Adipocyte (in vitro differentiated cells): Measurements from ENCODE around the gene USP32.
A peak's percentile ranks its signal among the peaks of the same experiment; 100 is the strongest.
"Not testable (repeated sequence)": the region's sequence is repeated elsewhere in the genome, so short reads cannot be mapped to it uniquely, and the experiment has no call there.

ENCODE experiments used
- DNase-seq: peaks from one replicate; pipeline ENCODE4 v3.0.0-alpha.2; 2015; ENCODE audit warnings: low read depth
- H3K27me3 ChIP-seq: replicated peaks from 2 replicates; pipeline ENCODE4 v1.7.0; 2013; ENCODE audit warnings: mild to moderate bottlenecking, low read length, moderate library complexity; ENCODE audit not compliant: control insufficient read depth, insufficient read depth
- H3K36me3 ChIP-seq: 2 replicates; pipeline ENCODE4 v1.7.0; 2013; ENCODE audit warnings: low read length, mild to moderate bottlenecking, moderate library complexity; ENCODE audit not compliant: control insufficient read depth, insufficient read depth, severe bottlenecking
- H3K4me1 ChIP-seq: 2 replicates; pipeline ENCODE4 v1.7.0; 2013; ENCODE audit warnings: mild to moderate bottlenecking, low read length, moderate library complexity; ENCODE audit not compliant: control insufficient read depth, insufficient read depth
- H3K4me3 ChIP-seq: 2 replicates; pipeline ENCODE4 v1.7.0; 2013; ENCODE audit warnings: mild to moderate bottlenecking, low read length, moderate library complexity
- H3K9ac ChIP-seq: 2 replicates; pipeline ENCODE4 v1.7.0; 2013; ENCODE audit warnings: mild to moderate bottlenecking, low read length, moderate library complexity
- H3K9me3 ChIP-seq: 2 replicates; pipeline ENCODE4 v1.7.0; 2013; ENCODE audit warnings: mild to moderate bottlenecking, low read length, moderate library complexity; ENCODE audit not compliant: control insufficient read depth

USP32 gene

DNA sequence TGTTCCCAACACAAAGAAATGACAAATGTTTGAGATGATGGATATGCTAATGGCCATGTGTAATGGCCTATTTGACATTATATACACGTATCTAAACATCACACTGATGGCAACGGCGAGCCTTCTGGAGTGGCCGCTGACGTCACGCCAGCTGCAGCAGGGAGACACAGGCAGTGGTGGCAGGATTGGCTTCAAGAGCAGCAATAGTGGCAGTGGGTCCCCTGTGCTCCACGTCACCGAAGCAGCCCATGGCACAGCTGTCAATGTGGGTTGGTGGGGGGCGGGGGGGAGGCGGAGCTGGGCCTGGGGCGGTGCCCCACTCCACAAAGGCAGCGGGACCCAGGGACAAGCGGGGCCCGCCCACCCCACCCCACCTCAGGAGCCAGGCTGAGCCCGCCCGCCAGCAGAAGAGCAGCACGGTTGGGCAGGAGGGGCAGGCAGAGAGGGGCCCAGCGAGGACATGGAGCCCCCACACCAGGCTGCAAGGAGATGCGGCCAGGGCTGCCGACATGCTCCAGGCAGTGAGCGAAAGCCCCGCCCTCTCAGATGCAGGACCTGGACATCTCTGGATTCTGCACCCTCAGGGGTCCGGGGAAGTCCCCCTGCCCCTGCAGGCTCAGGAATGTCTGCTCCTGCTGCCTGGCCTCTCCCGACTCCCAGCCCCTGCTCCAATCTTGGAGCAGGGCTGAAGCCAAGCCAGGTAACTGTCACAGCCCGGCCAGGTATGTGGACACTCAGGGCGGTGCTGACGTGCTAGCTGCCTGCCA is 64.6 kb downstream of the USP32 start:
- Histone ChIP-seq H3K4me1 (no peaks in the 10 kb centered on the region), H3K4me3 (no peak overlapping the region)
- no peak for DNase-seq

DNA sequence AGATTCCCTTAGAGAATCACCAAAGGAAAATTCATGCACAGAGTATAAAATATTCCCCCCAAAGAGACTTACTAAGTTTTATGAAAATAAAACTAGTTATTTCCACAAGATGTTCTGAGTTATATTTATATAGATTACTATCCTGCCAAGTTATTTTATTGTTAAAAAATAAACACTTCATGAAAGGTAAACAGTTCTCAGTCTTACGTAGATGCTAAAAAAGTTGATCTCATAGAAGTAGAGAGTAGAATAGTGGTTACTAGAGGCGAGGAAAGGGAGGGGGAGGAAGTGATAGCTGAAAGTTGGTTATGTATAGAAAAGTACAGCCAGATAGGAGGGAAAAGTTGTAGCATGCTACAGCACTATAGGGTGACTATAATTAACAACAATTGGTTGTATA is 65.2 kb downstream of the USP32 start:
- no peak overlapping the region for H3K9ac ChIP-seq
- H3K27me3 ChIP-seq = no peaks in the 10 kb centered on the region
- no peak overlapping the region for H3K4me3 ChIP-seq
- no peak for DNase-seq
- peaks cover 5% of the 10 kb centered on the region for H3K4me1 ChIP-seq
- no peaks in the 10 kb centered on the region for H3K9me3 ChIP-seq
- H3K36me3 ChIP-seq = peaks cover 4% of the 10 kb centered on the region

More for the DNA sequence above, 64.6 kb downstream of the USP32 start:
- no peak overlapping the region for H3K9ac ChIP-seq
- no peaks in the 10 kb centered on the region for H3K27me3 ChIP-seq
- H3K36me3 ChIP-seq = peaks cover 4% of the 10 kb centered on the region
- H3K9me3 ChIP-seq = no peaks in the 10 kb centered on the region

DNA sequence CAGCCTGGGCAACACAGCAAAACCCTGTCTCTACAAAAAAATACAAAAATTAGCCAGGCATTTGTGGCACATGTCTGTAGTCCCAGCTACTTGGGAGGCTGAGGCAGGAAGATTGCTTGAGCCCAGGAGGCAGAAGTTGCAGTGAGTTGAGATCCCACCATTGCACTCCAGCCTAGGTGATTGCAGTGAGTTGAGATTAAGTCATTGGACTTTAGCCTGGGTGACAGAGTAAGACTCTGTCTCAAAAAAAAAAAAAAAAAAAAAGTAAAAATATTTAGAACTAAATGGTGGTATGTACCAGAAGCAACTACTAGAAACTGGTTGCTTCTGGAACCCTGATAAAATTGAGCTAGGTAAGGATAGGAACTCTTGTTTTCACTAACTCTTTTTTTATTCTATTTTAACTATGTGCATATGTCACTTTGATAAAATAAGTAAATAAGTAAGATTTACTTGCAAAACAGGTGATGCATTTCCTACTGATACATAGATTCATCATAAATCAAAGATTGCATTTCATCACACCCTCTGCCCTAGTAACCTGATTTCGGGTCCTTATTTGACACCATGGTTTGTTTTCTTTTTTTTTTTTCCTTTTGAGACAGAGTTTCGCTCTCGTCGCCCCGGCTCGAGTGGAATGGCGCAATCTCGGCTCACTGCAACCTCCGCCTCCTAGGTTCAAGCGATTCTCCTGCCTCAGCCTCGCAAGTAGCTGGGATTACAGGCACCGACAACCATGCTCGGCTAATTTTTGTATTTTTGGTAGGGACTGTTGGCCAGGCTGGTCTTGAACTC is 66.0 kb downstream of the USP32 start:
- Histone ChIP-seq H3K4me1 (peaks cover 13% of the 10 kb centered on the region), H3K9me3 (no peaks in the 10 kb centered on the region), H3K4me3 (no peak overlapping the region), H3K27me3 (no peaks in the 10 kb centered on the region), H3K9ac (no peak overlapping the region), H3K36me3 (peaks cover 4% of the 10 kb centered on the region)
- DNase-seq = no peak

DNA sequence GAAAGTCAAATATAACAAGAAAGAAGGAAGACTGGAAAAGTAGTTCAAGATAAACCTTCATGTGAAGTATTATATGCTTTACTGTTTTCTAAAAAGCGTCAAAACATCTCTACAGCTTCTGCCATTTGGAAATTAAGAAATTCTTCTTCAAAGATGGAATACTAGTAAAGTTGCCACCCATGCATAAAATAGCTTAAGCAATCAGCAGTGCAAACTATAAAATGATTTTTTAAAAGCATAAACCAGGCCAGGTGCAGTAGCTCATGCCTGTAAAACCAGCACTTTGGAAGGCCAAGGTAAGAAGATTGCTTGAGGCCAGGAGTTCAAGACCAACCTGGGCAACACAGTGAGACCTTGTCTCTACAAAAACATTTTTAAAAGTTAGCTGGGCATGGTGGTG is 68.2 kb downstream of the USP32 start:
- Histone ChIP-seq H3K36me3 (peaks cover 4% of the 10 kb centered on the region), H3K9me3 (no peaks in the 10 kb centered on the region), H3K4me3 (no peak overlapping the region), H3K4me1 (peaks cover 19% of the 10 kb centered on the region), H3K9ac (no peak overlapping the region), H3K27me3 (no peaks in the 10 kb centered on the region)
- DNase-seq = no peak

DNA sequence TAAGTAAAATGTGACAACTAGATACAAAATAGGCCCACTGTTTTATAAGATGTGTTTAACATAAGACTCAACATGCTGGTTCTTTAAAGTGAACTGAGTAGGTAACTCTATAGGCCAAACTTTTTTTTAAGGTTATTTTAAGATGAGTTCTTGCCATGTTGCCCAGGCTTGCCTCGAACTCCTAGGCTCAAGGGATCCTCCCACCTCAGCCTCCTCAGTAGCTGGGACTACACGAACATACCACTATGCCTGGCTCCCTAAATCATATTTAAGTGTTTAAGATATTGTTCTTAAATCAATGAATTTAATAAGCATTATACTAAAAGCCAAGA is 69.9 kb downstream of the USP32 start:
- peaks cover 33% of the 10 kb centered on the region for H3K4me1 ChIP-seq
- DNase-seq = no peak
- H3K9me3 ChIP-seq = no peaks in the 10 kb centered on the region
- no peaks in the 10 kb centered on the region for H3K27me3 ChIP-seq
- H3K4me3 ChIP-seq = peak overlapping the region; percentile 25
- H3K9ac ChIP-seq = peak overlapping the region; percentile 29
- no peaks in the 10 kb centered on the region for H3K36me3 ChIP-seq

DNA sequence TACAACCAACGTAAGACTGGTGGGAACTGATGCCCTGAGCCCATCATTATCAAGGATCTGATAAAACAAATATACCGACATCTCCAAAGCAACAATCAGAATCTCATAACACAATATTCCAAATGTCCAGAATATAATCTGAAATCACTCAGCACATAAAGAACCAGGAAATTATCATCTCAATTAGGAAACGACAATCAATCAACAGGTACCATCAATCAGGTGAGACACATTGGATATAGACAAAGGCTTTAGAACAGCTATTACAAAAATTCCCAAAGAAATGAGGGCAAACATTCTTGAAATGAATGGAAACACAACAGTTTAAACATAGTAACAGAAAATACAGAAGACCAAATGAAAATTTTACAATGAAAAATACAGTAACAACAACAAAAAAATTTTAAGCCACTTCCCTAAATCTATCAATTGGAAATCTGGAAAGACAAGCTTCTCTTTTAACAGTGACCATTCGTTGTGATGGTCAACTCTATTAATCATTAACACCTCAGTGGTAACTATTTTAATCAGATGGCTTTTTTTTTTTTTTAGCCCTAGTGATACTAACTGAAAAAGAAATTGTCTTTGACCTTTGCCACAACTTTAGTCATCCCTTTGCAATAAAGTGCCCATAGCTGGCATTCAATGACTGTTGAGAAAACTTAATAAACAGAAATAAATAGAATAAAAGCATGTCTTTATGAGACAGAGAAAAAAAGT is 70.4 kb downstream of the USP32 start:
- Histone ChIP-seq H3K9me3 (no peaks in the 10 kb centered on the region), H3K9ac (peak overlapping the region; percentile 29), H3K4me3 (peak overlapping the region; percentile 25), H3K36me3 (no peaks in the 10 kb centered on the region), H3K4me1 (peaks cover 33% of the 10 kb centered on the region), H3K27me3 (no peaks in the 10 kb centered on the region)
- no peak for DNase-seq

DNA sequence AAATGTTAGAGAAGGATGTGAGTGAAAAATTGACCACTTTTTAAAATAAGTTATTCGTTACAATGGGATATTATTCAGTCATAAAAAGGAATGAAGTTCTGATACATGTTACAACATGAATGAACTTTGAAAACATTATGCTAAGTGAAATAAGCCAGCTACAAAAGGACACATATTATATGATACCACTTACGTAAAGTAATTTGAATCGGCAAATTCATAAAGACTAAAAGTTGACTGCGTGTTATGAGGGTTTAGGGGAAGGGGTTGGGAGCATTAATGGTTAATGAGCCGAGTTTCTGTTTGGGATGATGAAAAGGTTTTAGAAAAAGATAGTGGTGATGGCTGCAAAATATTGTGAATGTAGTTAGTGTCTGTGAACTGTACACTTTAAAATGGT is 73.1 kb downstream of the USP32 start:
- H3K4me3 ChIP-seq = no peak overlapping the region
- H3K4me1 ChIP-seq = peaks cover 33% of the 10 kb centered on the region
- H3K36me3 ChIP-seq = no peaks in the 10 kb centered on the region
- H3K9ac ChIP-seq = no peak overlapping the region
- no peaks in the 10 kb centered on the region for H3K9me3 ChIP-seq
- no peaks in the 10 kb centered on the region for H3K27me3 ChIP-seq
- DNase-seq = no peak

DNA sequence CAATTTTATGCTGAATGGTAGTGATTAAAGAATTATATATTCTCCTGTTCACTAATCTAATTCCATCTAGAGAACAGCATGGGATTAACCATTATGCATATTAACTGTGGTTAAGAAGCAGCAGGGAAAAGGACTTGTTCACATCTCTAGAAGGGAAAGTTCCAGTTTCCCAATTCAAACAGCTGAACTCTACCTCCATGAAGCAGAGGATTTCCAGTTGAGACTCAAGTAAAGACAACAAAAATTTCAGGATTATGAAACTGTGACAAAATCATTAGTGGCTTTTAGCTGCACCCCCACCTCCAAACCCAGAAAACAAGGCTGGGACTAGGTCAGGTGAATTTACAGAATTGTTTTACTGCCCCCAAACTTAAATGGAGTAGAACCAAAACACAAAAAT is 73.6 kb downstream of the USP32 start:
- DNase-seq = no peak
- Histone ChIP-seq H3K27me3 (no peaks in the 10 kb centered on the region), H3K4me3 (no peak overlapping the region), H3K36me3 (no peaks in the 10 kb centered on the region), H3K9me3 (no peaks in the 10 kb centered on the region), H3K9ac (no peak overlapping the region), H3K4me1 (peaks cover 37% of the 10 kb centered on the region)

DNA sequence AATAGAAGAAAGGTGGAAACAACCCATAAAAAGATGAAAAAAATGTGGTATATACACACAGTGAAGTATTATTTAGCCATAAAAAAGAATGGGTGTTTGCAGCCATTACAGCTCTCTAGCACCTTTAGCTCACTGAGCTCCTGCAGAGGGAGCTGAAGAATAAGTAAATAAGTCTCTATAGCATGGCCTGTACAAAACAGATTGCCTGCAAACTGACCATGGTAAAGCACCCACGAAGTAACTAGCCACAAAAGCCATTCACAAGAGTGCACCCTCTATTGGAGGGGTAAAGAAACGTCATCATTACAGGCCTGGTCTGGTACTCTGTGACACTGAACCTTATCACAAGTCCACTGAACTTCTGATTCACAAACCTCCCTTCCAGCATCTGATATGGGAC is 76.3 kb downstream of the USP32 start:
- Histone ChIP-seq H3K9me3 (no peaks in the 10 kb centered on the region), H3K9ac (no peak overlapping the region), H3K27me3 (no peaks in the 10 kb centered on the region), H3K4me1 (peaks cover 48% of the 10 kb centered on the region), H3K36me3 (no peaks in the 10 kb centered on the region), H3K4me3 (no peak overlapping the region)
- no peak for DNase-seq

DNA sequence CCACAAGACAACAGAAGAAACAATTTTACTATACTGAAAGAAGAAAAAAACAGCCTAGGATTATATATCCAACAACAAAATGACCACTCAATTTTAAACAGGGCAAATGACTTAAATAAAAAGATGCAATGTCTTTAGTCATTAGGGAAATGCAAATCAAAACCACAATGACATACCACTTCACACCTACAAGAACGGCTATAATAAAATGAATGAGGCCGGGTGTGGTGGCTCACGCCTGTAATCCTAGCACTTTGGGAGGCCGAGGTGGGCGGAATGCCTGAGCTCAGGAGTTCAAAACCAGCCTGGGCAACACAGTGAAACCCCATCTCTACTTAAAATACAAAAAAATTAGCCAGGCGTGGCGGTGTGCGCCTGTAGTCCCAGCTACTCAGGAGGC is 77.0 kb downstream of the USP32 start:
- H3K9me3 ChIP-seq, DNase-seq, H3K4me3 ChIP-seq, H3K36me3 ChIP-seq, H3K27me3 ChIP-seq, H3K9ac ChIP-seq: not testable (repeated sequence)
- H3K4me1 ChIP-seq = peaks cover 50% of the 10 kb centered on the region

DNA sequence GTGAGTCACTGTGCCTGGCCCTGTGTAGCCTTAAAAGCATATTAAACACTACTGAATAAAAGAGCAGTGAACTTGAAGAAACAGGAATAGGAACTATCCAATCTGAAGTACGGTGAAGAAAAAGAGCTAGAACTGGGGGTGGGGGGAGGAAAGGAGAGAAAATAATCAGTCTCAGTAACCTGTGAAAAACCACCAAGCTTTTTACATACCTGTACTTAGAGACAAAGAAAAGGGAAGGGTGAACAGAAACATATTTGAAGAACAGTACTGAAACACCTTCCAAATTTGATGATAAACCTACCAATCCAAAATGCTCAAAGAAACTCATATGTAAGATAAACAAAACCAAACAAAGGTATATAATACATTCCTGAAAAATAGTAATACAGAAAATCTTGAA is 77.5 kb downstream of the USP32 start:
- H3K4me3 ChIP-seq = no peak overlapping the region
- no peaks in the 10 kb centered on the region for H3K27me3 ChIP-seq
- no peaks in the 10 kb centered on the region for H3K36me3 ChIP-seq
- DNase-seq = no peak
- H3K4me1 ChIP-seq = peaks cover 50% of the 10 kb centered on the region
- no peak overlapping the region for H3K9ac ChIP-seq
- no peaks in the 10 kb centered on the region for H3K9me3 ChIP-seq
